Mucosa of rectum (tissue), 2 donors: ENCODE measurements around the gene MRPL12.

Source experiments
- H3K27ac ChIP-seq, 2 donors: one replicate each; pipeline ENCODE4 v1.7.0; 2013; ENCODE audit warnings: inconsistent platforms in 2 of 2, low read depth in 2 of 2, low read length in 2 of 2
- H3K27me3 ChIP-seq, 2 donors: one replicate each; pipeline ENCODE4 v1.7.0; 2013; ENCODE audit warnings: low read length in 2 of 2; ENCODE audit not compliant: control insufficient read depth in 2 of 2, insufficient read depth in 2 of 2
- H3K36me3 ChIP-seq, 2 donors: one replicate each; pipeline ENCODE4 v1.7.0; 2013; ENCODE audit warnings: low read length in 2 of 2; ENCODE audit not compliant: control insufficient read depth in 2 of 2, insufficient read depth in 2 of 2
- H3K4me1 ChIP-seq, 2 donors: one replicate each; pipeline ENCODE4 v1.7.0; 2013; ENCODE audit warnings: low read length in 2 of 2, mild to moderate bottlenecking in 1 of 2; ENCODE audit not compliant: control insufficient read depth in 2 of 2, insufficient read depth in 2 of 2
- H3K4me3 ChIP-seq, 2 donors: one replicate each; pipeline ENCODE4 v1.7.0; 2013; ENCODE audit warnings: low read length in 2 of 2
- H3K9ac ChIP-seq, 2 donors: one replicate each; pipeline ENCODE4 v1.7.0; 2013; ENCODE audit warnings: low read length in 2 of 2, low read depth in 1 of 2, mild to moderate bottlenecking in 1 of 2
- H3K9me3 ChIP-seq, 2 donors: one replicate each; pipeline ENCODE4 v1.7.0; 2013; ENCODE audit warnings: low read length in 2 of 2; ENCODE audit not compliant: control insufficient read depth in 2 of 2
- donor health status: healthy.
- donor health status: Normal muscosa, but diverticular disease.

MRPL12 gene

GRCh38 chr17:81702934-81703746 lies at the start of gene MRPL12:
MRPL12 (plus strand) TSS chr17:81703367; CDS start chr17:81703502, 135 bp downstream.
- peaks cover 25 to 30% of the 10 kb centered on the region in 2 donors for H3K4me1 ChIP-seq
- no peaks in the 10 kb centered on the region for H3K27me3 ChIP-seq
- peak within 1 kb of the TSS; percentile 71 to 93 for H3K9ac ChIP-seq
- H3K27ac ChIP-seq, result peak within 1 kb of the TSS; percentile 87 to 91
- H3K9me3 ChIP-seq, result no peaks in the 10 kb centered on the region
- H3K4me3 ChIP-seq, result peak within 1 kb of the TSS; percentile 71 to 96
- peaks cover 43 to 48% of the 10 kb centered on the region in 2 donors for H3K36me3 ChIP-seq

DNA sequence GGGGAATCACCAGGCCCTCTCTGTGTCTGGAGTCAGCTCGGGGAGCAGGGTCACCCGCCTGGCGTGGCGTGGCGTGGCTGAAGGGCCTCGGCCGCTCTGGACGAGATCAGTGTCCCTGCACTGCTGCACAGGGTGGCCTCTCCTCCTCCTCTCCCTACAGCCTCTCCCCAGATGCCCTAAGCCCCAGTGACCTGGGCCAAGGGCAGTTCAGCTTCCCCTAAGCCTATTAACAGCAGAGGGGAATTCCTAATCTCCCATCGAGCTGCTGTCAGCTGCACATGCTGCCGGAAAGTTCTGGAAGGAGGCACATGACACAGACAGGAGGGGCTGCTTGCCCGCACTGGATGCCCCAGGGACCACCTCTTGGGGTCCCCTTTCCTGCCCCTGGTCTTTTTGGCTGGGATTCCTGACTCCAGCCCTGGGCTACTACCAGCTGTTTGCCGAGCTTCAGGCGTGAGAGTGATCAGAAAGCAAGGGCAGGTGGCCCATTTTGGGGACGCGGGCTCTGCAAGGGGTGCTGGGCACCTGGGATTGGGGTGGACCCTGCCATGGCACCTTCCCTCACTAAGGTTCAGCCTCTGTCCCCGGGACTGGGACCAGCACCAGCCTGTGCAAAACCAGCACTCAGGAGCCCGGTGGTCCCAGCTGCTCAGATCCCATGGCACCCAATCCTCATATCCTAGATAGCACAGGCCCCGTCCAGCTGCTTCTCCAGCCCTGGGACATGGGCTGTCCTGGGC lies 47.6 kb upstream of the MRPL12 start:
- no peaks in the 10 kb centered on the region for H3K27me3 ChIP-seq
- no peaks in the 10 kb centered on the region for H3K36me3 ChIP-seq
- no peak overlapping the region for H3K9ac ChIP-seq
- no peak overlapping the region for H3K4me3 ChIP-seq
- H3K9me3 ChIP-seq, result no peaks in the 10 kb centered on the region
- no peaks in the 10 kb centered on the region for H3K4me1 ChIP-seq
- no peak overlapping the region for H3K27ac ChIP-seq

GRCh38 chr17:81656118-81656743 lies 46.9 kb upstream of the MRPL12 start, which contains the start of gene PDE6G:
PDE6G (minus strand) TSS chr17:81656542; CDS start chr17:81653305, 3,237 bp downstream.
- Histone ChIP-seq H3K4me3 (no peak within 1 kb of the TSS), H3K4me1 (no peaks in the 10 kb centered on the region), H3K27ac (no peak within 1 kb of the TSS), H3K27me3 (no peaks in the 10 kb centered on the region), H3K36me3 (no peaks in the 10 kb centered on the region), H3K9ac (no peak within 1 kb of the TSS), H3K9me3 (no peaks in the 10 kb centered on the region)

DNA sequence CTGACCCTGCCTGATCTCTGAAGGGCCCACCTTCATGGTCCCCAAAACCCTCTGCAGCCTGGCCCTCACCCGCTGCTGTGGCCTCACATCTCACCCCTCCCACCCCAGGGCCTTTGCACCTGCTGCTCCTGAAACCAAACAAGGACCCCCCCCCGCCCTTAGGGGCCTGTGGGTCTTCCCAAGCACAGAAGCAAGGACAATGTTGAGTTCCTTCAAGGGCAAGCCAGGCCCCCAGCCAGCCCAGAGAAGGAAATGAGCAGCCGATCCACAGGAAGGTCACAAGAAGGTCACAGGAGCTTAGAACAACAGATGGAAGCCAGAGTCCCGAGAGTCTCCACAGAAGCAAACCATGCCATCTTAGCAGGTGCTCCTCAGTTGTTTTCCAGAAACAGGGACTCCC lies 46.3 kb upstream of the MRPL12 start:
- no peak overlapping the region for H3K27ac ChIP-seq
- no peaks in the 10 kb centered on the region for H3K4me1 ChIP-seq

GRCh38 chr17:81659038-81659437 lies 44.1 kb upstream of the MRPL12 start:
- H3K9me3 ChIP-seq, result no peaks in the 10 kb centered on the region
- no peaks in the 10 kb centered on the region for H3K4me1 ChIP-seq
- no peak overlapping the region for H3K4me3 ChIP-seq
- H3K27me3 ChIP-seq, result no peaks in the 10 kb centered on the region
- H3K27ac ChIP-seq, result no peak overlapping the region
- no peak overlapping the region for H3K9ac ChIP-seq
- peaks cover 0 to under 1% of the 10 kb centered on the region in 2 donors for H3K36me3 ChIP-seq

More for the DNA sequence above, 46.3 kb upstream of the MRPL12 start:
- Histone ChIP-seq H3K9me3 (no peaks in the 10 kb centered on the region), H3K36me3 (no peaks in the 10 kb centered on the region), H3K27me3 (no peaks in the 10 kb centered on the region), H3K9ac (no peak overlapping the region), H3K4me3 (no peak overlapping the region)

DNA sequence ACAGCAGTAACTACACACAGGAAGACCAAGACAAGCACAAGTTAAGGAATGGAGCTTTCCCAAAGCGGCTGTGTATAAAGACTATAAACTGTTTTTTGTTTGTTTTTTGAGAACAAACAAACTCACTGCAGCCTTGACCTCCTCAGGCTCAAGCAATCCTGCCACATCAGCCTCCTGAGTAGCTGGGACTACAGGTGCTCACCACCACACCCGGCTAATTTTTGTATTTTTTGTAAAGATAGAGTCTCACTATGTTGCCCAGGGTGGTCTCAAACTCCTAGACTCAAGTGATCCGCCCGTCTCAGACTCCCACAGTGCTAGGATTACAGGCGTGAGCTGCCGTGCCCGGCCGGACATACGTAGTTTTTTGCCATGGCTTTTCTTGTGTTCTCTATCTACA lies 42.7 kb upstream of the MRPL12 start:
- H3K9ac ChIP-seq, result no peak overlapping the region
- no peak overlapping the region for H3K27ac ChIP-seq
- no peak overlapping the region for H3K4me3 ChIP-seq
- no peaks in the 10 kb centered on the region for H3K9me3 ChIP-seq
- H3K27me3 ChIP-seq, result no peaks in the 10 kb centered on the region
- peaks cover 2% of the 10 kb centered on the region in 2 donors for H3K4me1 ChIP-seq
- peaks cover 0 to 3% of the 10 kb centered on the region in 2 donors for H3K36me3 ChIP-seq

GRCh38 chr17:81662002-81662401 lies 41.2 kb upstream of the MRPL12 start:
- Histone ChIP-seq H3K36me3 (peaks cover 0 to 3% of the 10 kb centered on the region in 2 donors), H3K4me3 (no peak overlapping the region), H3K9ac (no peak overlapping the region), H3K4me1 (peaks cover 7 to 10% of the 10 kb centered on the region in 2 donors), H3K27ac (no peak overlapping the region), H3K9me3 (no peaks in the 10 kb centered on the region), H3K27me3 (no peaks in the 10 kb centered on the region)

DNA sequence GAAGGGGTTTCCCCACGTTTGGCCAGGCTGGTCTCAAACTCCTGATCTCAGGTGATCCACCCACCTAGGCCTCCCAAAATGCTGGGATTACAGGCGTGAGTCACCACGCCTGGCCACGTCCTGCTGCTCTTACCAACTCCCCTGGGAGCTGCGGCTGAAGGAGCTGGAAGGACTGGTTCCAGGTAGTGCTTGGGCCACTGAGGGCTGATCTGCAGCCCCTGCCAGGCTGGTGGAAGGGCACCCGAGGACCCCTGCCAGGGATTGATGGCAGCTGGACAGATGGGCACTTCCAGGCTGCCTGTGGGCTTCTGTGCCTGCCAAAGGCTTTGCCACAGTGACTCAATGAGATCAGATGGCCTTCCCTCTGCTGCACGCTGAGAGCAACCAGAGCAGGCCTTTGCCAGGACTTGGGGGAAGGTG lies 39.1 kb upstream of the MRPL12 start:
- Histone ChIP-seq H3K27me3 (no peaks in the 10 kb centered on the region), H3K4me1 (peaks cover 10 to 12% of the 10 kb centered on the region in 2 donors), H3K9me3 (no peaks in the 10 kb centered on the region), H3K27ac (no peak overlapping the region), H3K4me3 (no peak overlapping the region), H3K36me3 (peaks cover 0 to 3% of the 10 kb centered on the region in 2 donors), H3K9ac (no peak overlapping the region)

- Histone ChIP-seq H3K4me1 (peaks cover 10 to 12% of the 10 kb centered on the region in 2 donors), H3K27me3 (no peaks in the 10 kb centered on the region), H3K27ac (peak overlapping the region; percentile 75 to 91), H3K9ac (peak overlapping the region; percentile 90 to 92), H3K9me3 (no peaks in the 10 kb centered on the region), H3K4me3 (peak overlapping the region; percentile 82 to 95), H3K36me3 (peaks cover 7 to 8% of the 10 kb centered on the region in 2 donors)
Measured at GRCh38 chr17:81665205-81666091, 37.7 kb upstream of the MRPL12 start.
